K562 (cell line): ENCODE measurements around the gene CDH8.

ENCODE experiments used
- ADNP ChIP-seq: fragments of 200-800 bp; sonication (Bioruptor generic); IDR thresholded peaks from 2 replicates; pipeline ENCODE4 v1.6.1; 2016; ENCODE audit warnings: missing genetic modification characterization, missing compliant biosample characterization
- CBX5 ChIP-seq: IDR thresholded peaks from 2 replicates; pipeline ENCODE4 v1.6.1; 2014; ENCODE audit warnings: low read depth, borderline replicate concordance
- CEBPB ChIP-seq: fragments of 450-650 bp; IDR thresholded peaks from 2 replicates; pipeline ENCODE4 v1.6.1; 2016; ENCODE audit warnings: missing genetic modification characterization, missing compliant biosample characterization
- POLR2A ChIP-seq: fragments of 450-650 bp; conservative IDR thresholded peaks from 2 replicates; pipeline ENCODE4 v1.6.1; 2016
- RBM39 ChIP-seq: fragments of 200-400 bp; formaldehyde crosslinking; optimal IDR thresholded peaks from 2 replicates; pipeline ENCODE3; 2018; ENCODE audit warnings: low read depth, low read length
- ZBTB33 ChIP-seq: sonication (generic); formaldehyde crosslinking; IDR thresholded peaks from 2 replicates; pipeline ENCODE4 v1.8.1; 2023; ENCODE audit warnings: mild to moderate bottlenecking, missing genetic modification reagents
- ZFP1 ChIP-seq: fragments of 450-650 bp; formaldehyde crosslinking; IDR thresholded peaks from 2 replicates; pipeline ENCODE4 v1.4.0; 2020; ENCODE audit warnings: mild to moderate bottlenecking, mixed read lengths
- ZNF398 ChIP-seq: fragments of 250-450 bp; sonication (Bioruptor Pico); IDR thresholded peaks from 2 replicates; pipeline ENCODE4 v1.8.0; 2021; ENCODE audit warnings: moderate library complexity, mild to moderate bottlenecking, inconsistent platforms

- TF ChIP-seq POLR2A = no peak
- TF ChIP-seq ZBTB33 = no peak
- TF ChIP-seq CBX5 = no peak
- TF ChIP-seq ZNF398 = no peak
- no peak for TF ChIP-seq ADNP
- TF ChIP-seq ZFP1 (CRISPR knock-in tag) = no peak
- no peak for TF ChIP-seq CEBPB (tag)
- TF ChIP-seq RBM39 = no peak
Observed at GRCh38 chr16:61877436-61877835, 158.8 kb downstream of the CDH8 start.
